ENCODE data around the gene BCAS3. TPM values are rescaled to one million over a fixed set of nuclear protein-coding genes. Genes with fewer than 3 reads are reported as not detected.

Gene BCAS3
- total RNA-seq, 2 donors from 2014 or later = 44.1 to 71.5 TPM

GRCh38 chr17:60743799-60744198 is 66.1 kb downstream of the BCAS3 start:
- no peaks in the 10 kb centered on the region for H3K27me3 ChIP-seq
- H3K27ac ChIP-seq = peak overlapping the region; percentile 33 to 64 (median 60)
- intact Hi-C loops (cut with DNase I) = no loop called here
- DNase-seq (peak in 3 of 4 donors; percentile 11 to 40 (median 25)), ATAC-seq (peak; percentile 90)
- no peak overlapping the region for H3K4me3 ChIP-seq
- H3K4me1 ChIP-seq = no peaks in the 10 kb centered on the region
- no peaks in the 10 kb centered on the region for H3K36me3 ChIP-seq (replicated peaks in 1 of 2; ENCODE audit: insufficient read depth in 1 of 2, low read depth in 2 of 2)
- no peaks in the 10 kb centered on the region for H3K9me3 ChIP-seq
- TF ChIP-seq CTCF (IDR thresholded peaks at IDR 0.05) (no peak), POLR2A (IDR thresholded peaks at IDR 0.05) (peak in 2 of 3 donors; percentile 48 to 69)
- 34 to 35% methylated on average over 5 of the region's 5 CpGs for WGBS, 2 donors

DNA sequence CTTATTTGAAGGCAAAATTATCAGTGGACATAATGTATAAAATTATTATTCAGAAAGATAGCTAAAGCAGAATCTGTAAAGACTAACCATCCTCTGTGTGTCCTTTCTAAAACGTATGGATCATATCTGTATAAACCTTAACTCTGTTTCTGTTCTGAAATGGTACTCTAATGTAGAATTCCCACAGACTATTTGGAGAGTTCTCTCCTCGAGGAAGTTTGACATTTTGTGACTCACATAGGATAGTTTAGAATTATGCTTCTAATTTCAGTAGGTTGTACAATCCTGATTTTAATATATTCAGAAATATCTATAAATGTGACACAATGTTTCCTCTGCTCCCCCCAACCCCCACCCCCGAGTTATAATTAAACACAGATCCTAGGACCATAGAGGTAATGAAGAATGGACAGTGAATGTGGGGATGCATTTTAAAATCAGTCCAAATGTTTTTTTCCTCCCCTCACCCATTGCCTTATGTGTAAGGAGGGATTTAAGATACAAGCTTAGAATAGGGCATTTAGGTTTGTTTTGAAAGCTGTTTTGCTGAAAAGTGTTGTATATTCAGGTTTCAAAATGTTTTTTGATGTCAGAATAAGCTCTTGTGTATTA is 66.8 kb downstream of the BCAS3 start:
- TF ChIP-seq CTCF (IDR thresholded peaks at IDR 0.05) (no peak), POLR2A (IDR thresholded peaks at IDR 0.05) (no peak)
- no peak for DNase-seq
- intact Hi-C loops (cut with DNase I) = no loop called here
- no peaks in the 10 kb centered on the region for H3K9me3 ChIP-seq
- ATAC-seq = no peak
- no peaks in the 10 kb centered on the region for H3K27me3 ChIP-seq
- no peaks in the 10 kb centered on the region for H3K36me3 ChIP-seq (replicated peaks in 1 of 2; ENCODE audit: insufficient read depth in 1 of 2, low read depth in 2 of 2)
- 40 to 50% methylated on average over 3 of the region's 3 CpGs for whole genome bisulfite sequencing, 2 donors
- peak overlapping the region; percentile 33 to 64 (median 60) for H3K27ac ChIP-seq
- H3K4me1 ChIP-seq = no peaks in the 10 kb centered on the region
- no peak overlapping the region for H3K4me3 ChIP-seq

- 51 to 65% methylated on average over 2 of the region's 2 CpGs for WGBS, 2 donors
- DNase-seq = no peak
- Histone ChIP-seq H3K4me1 (no peaks in the 10 kb centered on the region), H3K27ac (no peak overlapping the region), H3K4me3 (no peak overlapping the region), H3K36me3 (replicated peaks in 1 of 2; ENCODE audit: insufficient read depth in 1 of 2, low read depth in 2 of 2) (no peaks in the 10 kb centered on the region), H3K9me3 (no peaks in the 10 kb centered on the region), H3K27me3 (no peaks in the 10 kb centered on the region)
- intact Hi-C loops (cut with DNase I) = no loop called here
- no peak for ATAC-seq
- TF ChIP-seq POLR2A (IDR thresholded peaks at IDR 0.05) (no peak), CTCF (IDR thresholded peaks at IDR 0.05) (peak in 3 of 7 experiments; percentile 7 to 14 (median 14))
Observed at GRCh38 chr17:60745544-60745943, 67.9 kb downstream of the BCAS3 start.

- WGBS, 2 donors = 76 to 82% methylated on average over 5 of the region's 5 CpGs
Observed at GRCh38 chr17:60747069-60747808, 69.6 kb downstream of the BCAS3 start.

More at GRCh38 chr17:60747069-60747808, 69.6 kb downstream of the BCAS3 start:
- TF ChIP-seq POLR2A (IDR thresholded peaks at IDR 0.05) (no peak), CTCF (IDR thresholded peaks at IDR 0.05) (no peak)
- intact Hi-C loops (cut with DNase I) = no loop called here
- no peaks in the 10 kb centered on the region for H3K9me3 ChIP-seq
- H3K27me3 ChIP-seq = no peaks in the 10 kb centered on the region
- H3K36me3 ChIP-seq (replicated peaks in 1 of 2; ENCODE audit: insufficient read depth in 1 of 2, low read depth in 2 of 2) = no peaks in the 10 kb centered on the region
- no peaks in the 10 kb centered on the region for H3K4me1 ChIP-seq
- ATAC-seq = no peak
- H3K4me3 ChIP-seq = no peak overlapping the region
- no peak overlapping the region for H3K27ac ChIP-seq
- DNase-seq = no peak

All from body of pancreas (tissue), 4 donors.